K562 treated with DMSO at 1 percent for 12 hours (cell line): ENCODE results near the gene LECT2. TPM values are rescaled to one million over a fixed set of nuclear protein-coding genes. Genes with fewer than 3 reads are reported as not detected.

Source experiments
- total RNA-seq: library from RNA; unstranded; fragments of 300-600 nt; gene quantifications from 2 replicates; pipeline ENCODE4 v1.2.3, GENCODE V29; 2022; ENCODE audit not compliant: insufficient read depth

Gene LECT2
- not detected in 2 replicates for total RNA-seq

GRCh38 chr5:135954899-135955298, at the start of gene LECT2:
Gene LECT2, minus strand, starts transcription at chr5:135954983. Its CDS starts 150 bp downstream, at chr5:135954833.

Other genes starting within 250 kb of the LECT2 start
- gene SLC25A48, start 120.3 kb downstream of the LECT2 start, total RNA-seq, result 0.47 TPM in 1 of 2 replicates, not detected in the other
- gene IL9, start 59.1 kb downstream of the LECT2 start, total RNA-seq, result not detected in 2 replicates
- gene TGFBI, start 74.0 kb upstream of the LECT2 start, total RNA-seq, result 1.1 TPM in 1 of 2 replicates, not detected in the other
- gene SMAD5, start 177.9 kb upstream of the LECT2 start, total RNA-seq, result 4.9 and 25.1 TPM in 2 replicates
- gene SMIM32, start 238.2 kb upstream of the LECT2 start, total RNA-seq, result not detected in 2 replicates